Liver (tissue), 3 donors: ENCODE data around the gene AUP1.

Experiments
- GABPA ChIP-seq, 2 donors: IDR thresholded peaks in 1 of 2; conservative IDR thresholded peaks in 1 of 2; 2 replicates each; pipeline ENCODE4 v1.6.1; 2016; ENCODE audit warnings: antibody characterized with exemption in 2 of 2, mild to moderate bottlenecking in 1 of 2, moderate library complexity in 1 of 2
- RAD21 ChIP-seq, 2 donors: IDR thresholded peaks; 2 replicates each; pipeline ENCODE4 v1.6.1; 2016; ENCODE audit warnings: antibody characterized with exemption in 2 of 2, mild to moderate bottlenecking in 2 of 2
- TF ChIP-seq, protein P1 (sequence below): fragments of 150-350 bp; IDR thresholded peaks from 2 replicates; pipeline ENCODE4 v1.5.1; 2017; ENCODE audit warnings: improper control_type of control experiment, low read depth, low read length; ENCODE audit not compliant: missing input control
- donor health status: healthy.
- donor health status: healthy.

- TF ChIP-seq, protein P1, sequence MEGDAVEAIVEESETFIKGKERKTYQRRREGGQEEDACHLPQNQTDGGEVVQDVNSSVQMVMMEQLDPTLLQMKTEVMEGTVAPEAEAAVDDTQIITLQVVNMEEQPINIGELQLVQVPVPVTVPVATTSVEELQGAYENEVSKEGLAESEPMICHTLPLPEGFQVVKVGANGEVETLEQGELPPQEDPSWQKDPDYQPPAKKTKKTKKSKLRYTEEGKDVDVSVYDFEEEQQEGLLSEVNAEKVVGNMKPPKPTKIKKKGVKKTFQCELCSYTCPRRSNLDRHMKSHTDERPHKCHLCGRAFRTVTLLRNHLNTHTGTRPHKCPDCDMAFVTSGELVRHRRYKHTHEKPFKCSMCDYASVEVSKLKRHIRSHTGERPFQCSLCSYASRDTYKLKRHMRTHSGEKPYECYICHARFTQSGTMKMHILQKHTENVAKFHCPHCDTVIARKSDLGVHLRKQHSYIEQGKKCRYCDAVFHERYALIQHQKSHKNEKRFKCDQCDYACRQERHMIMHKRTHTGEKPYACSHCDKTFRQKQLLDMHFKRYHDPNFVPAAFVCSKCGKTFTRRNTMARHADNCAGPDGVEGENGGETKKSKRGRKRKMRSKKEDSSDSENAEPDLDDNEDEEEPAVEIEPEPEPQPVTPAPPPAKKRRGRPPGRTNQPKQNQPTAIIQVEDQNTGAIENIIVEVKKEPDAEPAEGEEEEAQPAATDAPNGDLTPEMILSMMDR = no peak
- TF ChIP-seq RAD21 (IDR thresholded peaks at IDR 0.05) (no peak), GABPA (IDR thresholded peaks at IDR 0.05 in 1 of 2, conservative IDR thresholded peaks at IDR 0.05 in 1 of 2) (no peak)
Measured at GRCh38 chr2:74499940-74500577, 29.4 kb downstream of the AUP1 start.
